Activated naive CD4-positive, alpha-beta T cell treated with anti-CD3 and anti-CD28 coated beads, Interleukin-2, amount 10 ng/mL, durations not matched to agents 5 hours and 36 hours (primary cell): ENCODE results near the gene ZNF18. TPM values are rescaled to one million over a fixed set of nuclear protein-coding genes. Genes with fewer than 3 reads are reported as not detected.

Experiments used
- total RNA-seq, 2 experiments: library from RNA; stranded (reverse); gene quantifications; one replicate each; pipeline ENCODE4 v1.2.3, GENCODE V29; 2021

ZNF18 gene
- total RNA-seq: 10 to 100 TPM; 11.8 to 13.1 TPM

DNA sequence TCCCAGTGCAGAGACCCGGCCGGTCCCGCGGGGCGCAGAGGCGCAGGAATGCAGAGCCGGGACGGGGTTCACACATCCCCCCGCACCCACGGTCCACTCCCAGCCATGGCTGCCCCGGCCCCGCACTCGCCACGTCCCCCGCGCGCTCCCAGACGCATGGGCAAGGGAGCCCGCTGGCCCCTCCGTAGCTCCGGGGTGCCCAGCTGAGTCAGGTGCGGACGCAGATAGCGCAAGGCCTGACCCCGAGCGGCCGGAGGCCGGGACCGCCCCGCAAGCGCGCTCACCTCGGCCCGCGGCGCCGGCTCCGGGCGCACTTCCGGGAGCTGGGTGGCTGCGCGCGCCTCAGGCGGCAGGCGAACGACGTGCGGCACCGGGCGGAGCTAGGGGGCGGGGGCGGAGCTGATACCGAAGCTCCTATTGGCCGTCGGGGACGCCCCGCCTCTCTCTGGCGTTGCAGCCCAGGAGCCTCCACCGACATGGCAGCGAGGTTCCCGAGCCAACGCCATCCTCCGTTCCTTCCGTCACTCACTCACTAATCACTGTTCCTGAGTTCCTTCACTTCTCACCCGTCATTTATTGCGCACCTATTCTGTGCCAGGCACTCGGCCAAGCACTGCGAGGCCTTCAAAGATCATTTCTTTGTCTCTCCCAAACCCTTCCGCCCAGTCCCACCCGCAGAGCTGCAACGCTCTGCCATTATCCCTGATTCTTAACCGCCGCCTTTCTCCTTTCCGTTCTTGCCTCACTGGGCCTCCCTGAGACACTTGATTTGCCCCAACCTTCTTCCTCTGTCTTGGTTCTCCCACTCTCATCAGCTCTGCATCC is at the start of gene ZNF18:
TSS of gene ZNF18 (minus strand) at position 329 of the 825 bp plus-strand sequence. CDS start 4,646 bp downstream, outside the sequence.

DNA sequence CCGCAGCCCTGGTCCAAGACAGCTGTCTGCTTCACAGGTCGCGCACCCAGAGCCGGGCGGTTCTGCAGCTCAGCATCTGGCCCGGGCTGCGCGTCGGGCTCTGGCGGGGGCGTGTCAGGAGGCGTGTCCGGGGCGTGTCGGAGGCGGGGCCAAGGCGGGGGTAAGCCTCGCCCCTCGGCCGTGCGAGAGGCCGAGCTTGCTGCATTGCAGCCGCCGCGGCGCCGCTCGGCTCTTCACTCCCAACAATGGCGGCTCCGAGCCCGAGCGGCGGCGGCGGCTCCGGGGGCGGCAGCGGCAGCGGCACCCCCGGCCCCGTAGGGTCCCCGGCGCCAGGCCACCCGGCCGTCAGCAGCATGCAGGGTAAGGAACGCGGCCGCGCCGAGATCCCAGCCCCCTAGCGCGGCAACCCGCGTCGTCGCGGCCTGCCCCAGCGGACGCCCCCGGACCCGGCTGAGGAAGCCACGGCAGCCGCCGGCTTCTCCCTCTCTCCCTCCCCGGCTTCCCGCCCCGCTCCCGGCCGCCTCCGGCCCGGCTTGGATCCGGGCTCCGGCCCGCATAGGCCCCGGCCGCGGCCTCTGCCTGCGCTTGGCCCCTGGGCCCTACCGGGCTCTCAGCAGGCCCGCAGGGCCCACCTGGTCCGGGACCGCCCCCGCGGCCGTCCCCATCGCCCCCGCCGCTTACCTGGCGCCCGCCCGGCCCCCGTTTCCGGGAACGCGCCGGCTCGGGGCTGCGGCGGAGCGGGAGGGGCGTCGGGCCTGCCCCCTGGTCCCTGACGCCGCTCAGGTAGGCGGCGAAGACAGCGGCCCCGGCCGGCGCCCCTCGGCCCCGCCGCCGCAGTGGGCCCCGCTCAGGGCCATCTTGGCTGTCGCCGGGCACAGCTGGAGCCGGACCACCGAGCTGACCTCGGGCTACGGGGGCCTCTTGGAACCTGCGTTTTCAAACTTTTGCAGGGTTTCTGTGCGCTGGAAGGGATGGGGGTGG is 23.7 kb upstream of the ZNF18 start, which contains the start of gene MAP2K4:
TSS of gene MAP2K4 (plus strand) at position 236 of the 981 bp plus-strand sequence. CDS start at position 246, 10 bp downstream.

Other genes starting within 250 kb of the ZNF18 start
- 10 to 100 TPM; 31.4 to 34.3 TPM for gene MAP2K4, start 23.4 kb upstream of the ZNF18 start, total RNA-seq